ENCODE results near the gene PPP2R2C. TPM values are rescaled to one million over a fixed set of nuclear protein-coding genes. Genes with fewer than 3 reads are reported as not detected.

The PPP2R2C gene
- total RNA-seq, 1 donor from 2014 or later, result 0.13 TPM

DNA sequence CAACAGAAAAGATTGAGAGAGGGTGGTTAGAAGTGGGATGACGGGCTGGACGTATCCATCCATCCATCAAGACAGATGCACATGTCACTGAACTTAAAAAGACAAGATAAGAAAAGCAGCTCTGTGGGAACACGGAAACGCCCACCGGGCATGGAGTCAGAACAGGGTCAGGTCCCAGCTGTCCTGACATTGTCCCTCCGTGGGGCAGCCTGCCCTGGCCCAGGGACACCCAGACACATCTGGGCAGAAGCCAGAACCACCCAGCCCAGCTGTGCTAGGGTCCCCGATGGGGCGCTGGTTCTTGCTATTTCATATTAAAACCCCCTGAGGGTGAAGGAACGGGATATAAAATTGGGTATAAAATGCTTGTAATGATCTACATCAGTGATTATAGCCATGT is 88.5 kb downstream of the PPP2R2C start:
- no peak for ATAC-seq
- no peak for DNase-seq (ENCODE audit: low spot score)

DNA sequence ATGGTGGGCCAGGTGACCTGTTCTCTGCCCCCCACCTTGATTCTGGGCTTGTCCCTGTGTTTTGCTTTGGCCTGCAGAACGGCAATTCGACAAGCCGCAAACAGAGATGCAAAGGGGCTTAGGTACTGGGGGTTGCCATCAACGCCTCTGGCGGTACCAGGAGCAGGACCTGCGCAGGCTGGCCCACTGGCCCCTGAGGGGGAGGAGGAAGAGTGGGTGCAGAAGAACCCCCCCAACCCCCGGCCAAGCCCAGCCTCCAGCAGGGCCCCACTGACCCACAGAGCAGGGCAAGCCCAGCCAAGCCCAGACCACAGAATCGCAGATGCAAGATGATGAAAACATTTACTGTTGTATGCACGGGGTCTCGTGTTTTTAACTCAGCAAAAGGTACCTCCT is 89.4 kb downstream of the PPP2R2C start:
- no peak for ATAC-seq

DNA sequence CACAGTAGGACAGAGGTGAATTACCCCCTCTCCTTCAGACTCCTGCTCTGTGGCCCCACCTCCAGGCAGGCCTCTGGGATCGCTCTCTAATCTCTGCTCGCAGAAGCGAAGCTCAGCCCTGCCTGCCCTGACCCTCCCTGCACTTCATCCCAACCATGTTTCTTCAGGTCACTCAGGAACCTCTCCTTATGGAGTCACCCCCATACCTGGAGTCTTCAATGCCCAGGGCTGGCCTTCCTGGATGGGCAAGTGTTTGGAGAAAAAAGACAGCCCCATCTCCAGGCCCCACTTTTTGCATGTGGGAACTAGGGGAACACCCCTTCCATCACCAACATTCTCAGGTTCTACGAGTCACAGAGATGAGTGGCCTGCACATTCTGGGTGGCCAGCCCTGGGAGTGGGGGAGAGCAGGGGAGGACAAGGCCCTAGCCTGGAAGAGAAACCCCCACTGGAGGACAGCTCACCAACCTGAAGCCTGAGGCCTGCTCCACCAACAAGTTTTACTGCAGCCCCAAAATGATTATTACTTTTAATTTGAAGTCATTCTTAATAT is 90.8 kb downstream of the PPP2R2C start:
- DNase-seq (ENCODE audit: low spot score) (no peak), ATAC-seq (no peak)

More for the DNA sequence above, 89.4 kb downstream of the PPP2R2C start:
- no peak for DNase-seq (ENCODE audit: low spot score)

DNA sequence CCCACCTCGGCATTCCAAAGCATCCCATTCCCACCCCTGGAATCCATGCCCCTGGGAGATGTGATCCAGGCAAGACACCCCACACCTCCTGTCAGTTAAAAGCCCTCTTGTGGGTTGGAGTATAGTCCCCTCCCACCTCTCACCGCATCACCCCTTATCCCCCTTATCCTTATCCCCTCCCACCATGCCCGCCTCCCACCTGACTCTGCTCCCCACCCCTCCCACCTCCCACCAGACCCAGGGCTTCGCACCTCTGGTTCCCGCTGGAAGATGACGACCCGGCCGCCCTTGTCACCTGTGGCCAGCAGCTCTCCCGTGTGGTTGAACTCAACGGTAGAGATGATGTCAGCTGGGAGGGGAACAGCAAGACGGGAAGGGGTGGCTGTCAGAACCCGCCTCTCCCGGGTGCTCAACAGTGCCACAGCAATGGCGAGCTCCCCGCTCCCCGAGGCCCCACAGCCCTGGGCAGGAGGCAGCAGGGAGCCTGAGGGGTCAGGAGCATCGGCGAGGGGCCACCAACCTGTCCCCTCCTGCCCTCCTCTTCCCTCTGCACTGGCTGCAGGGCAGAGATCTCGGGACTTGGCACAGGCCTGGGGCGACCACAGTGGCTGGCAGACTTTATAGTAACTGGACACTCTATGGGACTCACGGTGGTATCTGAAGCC is 91.5 kb downstream of the PPP2R2C start:
- no peak for DNase-seq (ENCODE audit: low spot score)

DNA sequence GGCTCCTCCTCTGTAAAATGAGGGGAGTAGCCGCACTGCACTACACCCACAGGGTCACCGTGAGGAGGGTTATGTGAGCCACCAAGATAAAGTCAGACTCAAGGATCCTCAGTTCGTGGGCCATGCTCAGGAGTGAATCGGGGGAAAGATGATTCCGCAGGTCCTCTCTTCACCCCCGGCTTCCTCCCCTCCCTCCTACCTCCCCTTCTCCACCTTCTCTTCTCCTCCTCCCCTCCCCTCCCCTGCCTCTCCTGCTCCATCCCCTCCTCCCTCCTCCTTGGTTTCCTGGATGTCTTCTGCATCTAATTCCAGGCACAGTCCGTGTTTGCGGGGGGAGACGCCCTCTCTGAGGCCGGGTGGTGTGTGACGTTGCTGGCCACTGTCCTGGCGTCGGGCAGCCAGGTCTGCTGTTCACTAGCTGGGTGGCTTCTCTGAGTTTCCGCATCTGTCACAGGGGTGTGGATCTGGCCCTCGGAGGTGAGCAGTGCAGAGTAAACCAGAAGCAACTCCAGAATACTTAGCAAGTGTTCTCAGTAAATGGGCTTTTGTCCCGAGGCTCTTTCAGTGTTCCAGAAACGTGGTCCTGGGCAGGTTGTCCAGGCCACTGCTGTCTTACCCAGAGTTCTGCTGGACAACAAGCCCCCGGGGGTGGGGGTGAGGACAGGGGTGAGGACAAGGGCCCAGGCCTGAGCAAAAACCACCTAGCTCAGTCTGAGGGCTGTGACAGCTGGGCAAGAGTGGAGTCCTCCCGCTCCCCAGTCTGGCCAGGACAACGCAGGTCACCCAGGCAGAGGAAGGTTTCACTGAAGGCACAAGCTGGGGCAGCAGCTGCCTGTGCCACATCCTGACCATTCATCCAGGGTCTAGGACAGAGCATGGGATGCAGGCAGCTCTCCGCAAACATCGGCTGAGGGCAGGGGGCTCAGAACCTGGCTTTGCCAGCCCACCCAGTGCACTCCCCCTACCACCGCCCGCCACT is 92.4 kb downstream of the PPP2R2C start:
- ATAC-seq (no peak), DNase-seq (ENCODE audit: low spot score) (no peak)

More for the DNA sequence above, 91.5 kb downstream of the PPP2R2C start:
- ATAC-seq, result no peak

DNA sequence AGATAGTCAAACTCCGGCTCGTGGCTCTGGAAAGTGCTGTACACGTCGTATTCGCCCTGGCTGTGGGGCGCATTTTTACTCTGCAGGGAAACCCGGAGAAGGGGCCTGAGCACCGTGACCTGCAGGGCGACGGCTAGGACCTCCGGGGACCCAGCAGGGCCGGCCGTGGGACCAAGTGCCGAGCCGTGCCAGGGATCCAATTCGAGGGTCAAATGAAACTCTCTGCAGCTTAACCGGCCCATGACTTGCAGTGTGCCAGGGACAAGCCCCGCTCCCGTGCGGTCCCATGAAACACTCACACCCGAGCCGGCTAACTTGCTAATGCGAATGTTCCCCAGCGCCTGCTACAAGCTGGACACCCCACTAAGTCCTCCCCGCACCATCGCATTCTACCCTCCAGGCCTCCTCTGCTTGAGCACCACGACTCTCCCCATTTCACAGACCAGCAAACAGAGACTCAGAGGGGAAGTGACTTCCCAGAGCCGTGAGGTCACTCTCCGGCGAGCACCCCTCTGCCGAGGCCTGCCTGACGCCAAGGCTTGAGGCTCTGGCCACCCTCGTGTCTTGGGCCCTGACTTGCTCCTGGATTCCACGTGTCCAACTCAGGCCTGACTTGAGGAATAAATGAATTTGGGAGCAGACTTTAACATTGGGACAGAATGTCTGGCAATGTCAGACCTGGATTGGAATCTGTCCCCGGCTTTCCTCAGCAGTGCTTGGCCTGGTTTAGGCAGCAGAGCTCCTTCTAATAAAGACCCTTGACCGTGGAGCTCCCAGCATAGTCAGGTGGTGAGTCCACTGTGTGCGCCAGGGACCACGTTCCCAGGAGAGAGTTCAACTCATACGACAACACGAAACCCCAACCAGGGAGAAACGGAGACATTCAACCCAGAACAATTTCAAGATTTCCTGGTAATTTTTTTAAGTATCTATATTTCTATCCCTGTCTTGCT is 93.6 kb downstream of the PPP2R2C start:
- DNase-seq (ENCODE audit: low spot score) (no peak), ATAC-seq (no peak)

DNA sequence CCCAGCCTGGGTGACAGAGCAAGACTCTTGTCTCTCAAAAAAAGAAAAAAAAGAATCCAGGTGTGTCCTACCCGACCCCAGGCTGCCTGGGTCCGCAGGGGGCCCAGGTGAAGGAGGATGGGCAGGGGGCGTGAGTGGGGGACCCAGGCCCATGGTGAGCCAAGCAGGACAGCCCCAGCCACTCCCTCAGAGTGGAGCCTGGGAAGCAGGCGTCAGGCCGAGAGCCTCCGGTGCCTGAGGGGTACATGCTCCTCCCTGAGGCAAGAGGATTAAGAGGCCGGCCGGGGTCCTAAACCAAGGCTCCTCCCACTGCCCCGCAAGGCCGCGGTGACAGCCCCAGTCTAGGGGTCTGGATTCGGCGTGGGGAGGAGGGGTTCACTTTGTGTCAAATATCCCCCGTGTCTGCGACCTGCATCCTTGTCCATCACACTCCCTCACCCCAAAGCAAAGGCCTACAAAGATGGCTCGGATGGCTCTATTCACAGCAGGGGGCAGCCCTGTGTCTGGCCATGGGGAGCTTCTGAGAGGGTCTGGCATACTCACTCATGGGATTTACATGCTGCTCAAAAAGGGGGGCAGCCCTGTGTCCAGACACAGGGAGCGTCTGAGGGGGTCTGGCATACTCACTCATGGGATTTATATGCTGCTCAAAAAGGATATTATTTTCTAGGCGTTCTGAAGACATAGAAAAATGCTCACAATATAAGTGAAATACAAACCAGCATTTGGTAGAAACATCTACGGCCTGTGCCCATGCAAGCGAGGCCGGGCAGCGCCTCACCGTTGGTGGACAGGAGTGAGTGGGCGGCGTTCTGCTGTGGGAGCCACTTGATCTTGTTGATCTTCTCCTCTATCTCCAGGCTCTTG is 94.6 kb downstream of the PPP2R2C start:
- ATAC-seq (no peak), DNase-seq (ENCODE audit: low spot score) (no peak)

DNA sequence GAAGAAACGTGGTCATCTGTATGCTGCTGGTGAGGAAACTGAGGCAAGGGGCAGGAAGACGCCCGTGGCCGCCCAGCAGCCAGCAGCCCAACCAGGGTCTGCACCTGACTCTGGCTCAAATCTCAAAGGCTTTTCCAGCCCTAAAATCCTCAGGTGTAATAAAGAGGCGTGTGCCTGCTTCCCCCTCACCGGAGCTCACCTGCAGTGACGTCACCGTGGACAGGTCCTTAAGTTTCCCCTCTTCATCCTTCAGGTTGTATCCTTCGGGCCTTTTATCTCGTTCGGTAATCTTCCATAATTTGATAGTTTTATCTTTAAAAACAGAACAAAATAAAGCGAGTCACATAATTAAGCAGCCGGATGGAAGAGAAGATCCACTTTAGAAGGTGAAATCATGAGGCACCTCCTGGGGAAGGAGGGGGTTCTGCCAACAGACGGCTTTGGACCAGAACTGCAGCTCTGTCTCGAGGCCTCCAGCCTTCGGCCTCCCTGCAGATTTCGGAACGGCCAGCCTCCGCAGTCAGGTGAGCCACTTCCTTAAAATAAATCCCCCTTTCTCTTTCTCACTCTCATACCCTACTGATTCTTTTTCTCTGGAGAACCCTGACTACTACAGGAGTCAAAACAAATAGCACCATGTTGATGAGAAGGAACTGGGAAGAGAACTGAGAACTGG is 96.7 kb downstream of the PPP2R2C start:
- DNase-seq (ENCODE audit: low spot score), result no peak
- ATAC-seq, result no peak

DNA sequence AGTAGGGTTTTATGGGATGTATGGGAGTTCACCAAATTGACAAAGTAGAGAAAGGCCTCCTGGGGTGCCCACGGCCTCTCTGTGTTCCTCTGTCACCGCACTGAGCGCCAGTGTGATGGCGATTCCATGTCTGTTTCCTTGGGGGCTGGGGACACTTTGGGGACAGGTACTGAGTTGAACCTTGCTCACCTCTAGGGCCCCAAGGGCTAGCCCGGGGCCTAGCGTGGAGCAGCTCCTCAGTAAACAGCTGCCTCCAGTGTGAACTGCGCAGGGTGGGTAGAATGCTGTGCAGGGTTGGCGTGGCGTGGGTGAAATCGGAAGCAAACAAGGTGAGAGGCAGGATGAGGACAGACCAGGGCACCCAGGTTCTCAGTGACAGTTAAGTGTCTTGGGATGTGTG is 97.8 kb downstream of the PPP2R2C start:
- ATAC-seq (no peak), DNase-seq (ENCODE audit: low spot score) (no peak)

DNA sequence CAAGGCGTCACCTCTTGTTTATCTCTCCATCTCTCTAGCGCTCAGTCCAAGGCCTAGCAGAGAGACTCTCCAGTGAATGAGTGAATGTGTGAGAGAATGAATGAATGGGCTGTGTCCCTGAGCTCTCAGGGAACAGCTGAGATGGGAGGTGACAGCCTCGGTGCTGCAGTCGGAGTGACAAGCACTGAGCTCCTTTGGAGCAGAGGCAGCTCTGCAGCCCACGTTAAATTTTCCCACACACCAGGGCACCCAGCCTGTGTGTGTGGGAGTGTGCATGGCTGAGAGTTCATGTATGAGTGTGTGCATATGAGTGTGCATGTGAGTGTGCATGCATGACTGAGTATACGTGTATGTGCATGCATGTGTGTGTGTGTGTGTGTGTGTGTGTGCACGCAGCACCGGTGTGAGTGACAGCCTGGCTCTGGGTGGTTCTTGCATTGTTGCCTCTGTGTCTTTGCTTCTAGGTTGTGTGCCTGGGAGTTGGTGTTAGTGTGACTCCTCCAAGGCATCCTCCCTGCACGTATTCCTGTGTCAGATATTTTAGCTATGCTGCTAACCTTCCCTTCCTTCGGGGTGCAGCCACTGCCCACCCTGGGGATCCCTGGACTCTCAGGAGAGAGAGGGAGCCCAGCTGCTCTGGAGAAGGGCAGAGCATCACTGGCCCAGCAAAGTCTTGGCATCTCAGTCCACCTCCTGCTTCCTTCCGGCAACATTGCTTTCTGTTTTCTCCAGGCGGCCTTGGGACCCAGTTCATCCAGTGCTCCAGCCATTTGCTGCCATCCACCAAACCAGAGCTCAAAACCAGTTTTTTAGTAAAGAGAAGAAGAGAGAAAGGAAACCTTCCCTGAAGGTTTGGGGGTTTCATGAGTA is 98.6 kb downstream of the PPP2R2C start:
- no peak for ATAC-seq
- DNase-seq (ENCODE audit: low spot score), result no peak

DNA sequence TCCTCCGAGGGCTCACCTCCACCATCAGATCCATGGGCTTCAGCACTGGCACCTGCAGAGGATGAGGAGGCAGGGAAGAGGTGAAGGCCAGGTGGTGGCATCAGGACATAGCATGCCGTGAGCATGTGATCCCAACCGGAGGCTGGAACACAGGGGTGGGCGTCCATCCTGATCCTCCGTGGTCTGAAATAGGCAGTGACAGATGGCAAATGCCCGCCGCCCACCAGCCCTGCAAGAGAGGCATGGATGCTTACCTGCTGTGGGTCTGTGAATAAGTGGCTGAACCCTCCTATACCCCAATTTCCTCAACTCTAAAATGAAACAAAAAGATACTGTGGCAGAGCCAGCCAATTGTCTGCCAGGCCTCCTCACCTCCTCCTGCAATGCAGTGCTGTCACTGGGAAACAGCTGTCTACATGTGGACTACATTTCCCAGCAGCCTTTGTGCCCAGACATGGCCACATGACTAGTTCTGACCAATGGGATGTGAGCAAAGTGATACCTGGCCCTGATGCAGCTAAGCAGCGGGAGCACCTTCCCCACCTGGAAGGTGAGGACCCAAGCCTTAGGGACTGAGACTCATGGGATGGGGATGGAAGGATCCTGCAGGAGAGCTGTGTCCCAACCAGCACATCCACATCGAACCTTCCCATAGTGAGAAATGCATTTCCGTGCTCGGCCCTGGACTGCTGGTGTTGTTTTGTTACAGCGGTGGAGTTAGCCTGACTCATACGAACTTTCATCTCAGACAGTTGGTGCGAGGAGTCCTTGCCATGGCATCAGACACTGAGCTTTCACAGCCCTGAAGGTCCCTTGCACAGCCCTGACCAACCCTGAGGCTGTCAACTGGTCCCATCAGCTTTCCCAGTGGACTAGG is 99.5 kb downstream of the PPP2R2C start:
- peak; percentile 74 for ATAC-seq
- no peak for DNase-seq (ENCODE audit: low spot score)

DNA sequence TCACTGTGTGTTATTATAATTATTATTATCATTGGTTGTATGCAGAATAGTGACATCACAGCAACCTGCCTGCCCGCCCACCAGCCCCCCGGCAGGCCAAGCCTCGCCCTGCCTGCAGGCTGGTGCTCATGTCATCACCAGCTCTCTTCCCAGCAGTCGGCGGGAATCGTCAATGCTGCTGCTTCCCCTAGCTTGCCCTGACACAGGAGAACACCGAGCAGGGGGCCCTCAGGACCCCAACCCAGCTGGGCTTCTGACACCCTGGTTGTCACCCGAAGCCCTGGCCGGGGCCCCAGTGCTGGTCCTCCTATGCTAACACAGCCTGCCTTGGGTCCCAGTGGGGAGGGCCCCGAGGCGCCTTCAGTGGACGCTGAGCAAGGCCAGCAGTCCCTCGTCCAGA is 100.6 kb downstream of the PPP2R2C start:
- no peak for DNase-seq (ENCODE audit: low spot score)
- ATAC-seq, result no peak

DNA sequence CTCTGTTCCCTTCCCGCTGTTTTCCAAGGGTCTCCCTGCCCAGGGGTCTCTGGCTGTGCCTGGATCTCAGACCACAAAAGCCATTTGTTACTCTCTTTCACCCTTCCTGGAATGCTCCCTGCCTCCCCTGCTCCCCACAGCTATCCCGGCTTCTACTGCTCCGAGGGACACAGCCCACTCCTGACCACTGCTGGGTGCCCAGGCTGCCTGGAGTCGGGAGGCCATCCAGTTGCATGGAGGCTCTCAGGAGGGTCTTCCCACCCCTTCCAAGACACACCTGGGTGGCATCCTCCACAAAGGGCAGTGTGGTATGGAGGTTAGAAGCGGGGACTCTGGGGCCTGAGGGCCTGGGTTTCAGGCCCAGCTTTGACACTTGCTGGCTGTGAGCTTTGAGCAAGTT is 101.1 kb downstream of the PPP2R2C start:
- DNase-seq (ENCODE audit: low spot score) (no peak), ATAC-seq (no peak)

DNA sequence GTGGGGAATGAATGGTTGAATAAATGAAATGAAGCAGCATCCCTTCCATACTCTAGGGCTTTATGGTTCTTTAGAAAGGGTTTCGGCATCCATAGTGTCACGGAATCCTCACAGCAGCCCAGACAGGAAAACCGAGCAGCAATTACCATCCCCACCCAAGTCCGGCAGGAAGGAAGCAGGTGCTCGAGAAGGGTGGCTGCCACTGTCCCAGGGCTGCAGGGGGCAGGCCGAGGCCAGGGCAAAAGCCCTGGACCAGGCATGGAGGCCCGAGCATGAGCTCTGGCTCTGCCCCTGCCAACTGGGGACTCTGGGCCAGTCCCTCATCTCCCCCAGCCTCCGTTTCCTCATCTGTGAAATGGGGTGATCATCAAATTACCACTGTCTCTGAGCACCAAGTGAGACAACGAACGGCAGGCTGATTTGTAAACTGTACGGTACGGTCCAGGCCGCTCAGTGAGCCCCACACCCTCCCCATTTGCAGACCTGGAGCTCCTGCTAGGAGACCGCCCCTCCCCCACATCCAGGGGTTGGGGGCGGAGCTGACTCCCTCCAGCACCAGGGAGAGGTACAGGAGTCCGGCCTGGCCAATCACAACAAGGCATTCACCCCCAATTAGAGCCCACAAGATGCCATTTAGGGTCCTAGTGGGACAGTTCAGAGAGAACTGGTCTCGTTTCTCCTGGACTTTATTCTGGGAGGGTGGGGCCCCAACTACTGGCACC is 102.3 kb downstream of the PPP2R2C start:
- DNase-seq (ENCODE audit: low spot score), result no peak
- ATAC-seq, result no peak

DNA sequence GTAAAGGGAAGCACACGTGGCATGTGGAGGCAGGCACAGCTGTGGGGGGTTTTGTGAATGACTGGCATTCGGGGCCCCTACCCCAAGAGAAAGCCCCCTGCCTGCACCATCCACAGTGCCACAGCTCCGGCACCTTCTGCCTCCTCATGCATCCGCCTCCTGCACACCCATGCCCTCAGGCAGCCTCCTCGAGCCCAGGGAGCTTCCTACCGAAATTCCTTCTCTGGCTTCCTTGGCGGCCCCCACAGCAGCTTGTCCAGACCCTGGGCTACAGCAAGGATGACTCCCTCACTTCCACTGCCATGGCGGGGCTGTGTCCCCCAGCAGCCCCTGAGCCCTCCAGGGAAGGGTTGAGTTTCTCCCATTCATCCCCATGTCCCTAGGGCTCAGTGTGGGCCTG is 102.9 kb downstream of the PPP2R2C start:
- ATAC-seq, result no peak
- no peak for DNase-seq (ENCODE audit: low spot score)

DNA sequence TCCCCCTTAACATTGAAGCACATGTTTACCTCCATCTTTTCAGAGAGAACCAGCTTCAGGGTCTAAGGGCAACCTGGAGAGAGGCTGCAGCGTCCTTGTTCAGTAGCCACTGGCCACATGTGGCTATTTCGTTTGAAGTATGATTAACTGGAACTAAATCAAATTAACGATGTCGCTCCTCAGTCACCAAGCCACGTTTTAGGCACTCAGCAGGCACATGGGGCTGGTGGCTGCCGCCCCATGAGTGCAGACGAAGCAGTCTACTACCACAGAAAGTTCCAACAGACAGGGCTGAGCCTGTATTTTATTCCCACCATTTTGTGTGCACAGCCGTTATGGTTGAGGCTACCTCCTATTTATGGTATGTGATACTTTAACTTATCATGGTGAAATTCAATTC is 103.4 kb downstream of the PPP2R2C start:
- DNase-seq (ENCODE audit: low spot score) (no peak), ATAC-seq (no peak)

DNA sequence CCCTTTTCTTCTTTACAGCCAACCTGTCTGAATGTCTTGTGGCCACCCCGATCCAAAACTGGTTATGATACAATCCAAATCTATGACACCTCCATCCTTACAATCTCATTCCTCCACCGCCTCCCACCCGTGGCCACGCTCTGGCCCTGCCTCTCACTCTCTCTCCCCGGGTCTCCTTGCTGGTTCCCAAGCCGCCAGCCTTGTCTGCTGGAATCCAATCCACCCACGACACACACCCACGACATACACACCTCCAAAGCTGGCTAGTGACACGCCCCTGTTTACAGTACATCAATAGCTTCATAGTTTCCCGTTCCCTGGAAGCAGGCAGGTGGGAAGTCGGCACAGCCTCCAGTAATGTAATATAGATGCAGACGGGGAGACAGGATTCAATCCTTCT is 103.8 kb downstream of the PPP2R2C start:
- ATAC-seq, result no peak
- no peak for DNase-seq (ENCODE audit: low spot score)
